Adrenal gland (tissue), 12 donors: ENCODE measurements around the gene HOXD4. TPM values are rescaled to one million over a fixed set of nuclear protein-coding genes. Genes with fewer than 3 reads are reported as not detected.

Source experiments
- DNase-seq, 7 donors: peaks; one replicate each; pipeline ENCODE4 v3.0.0-alpha.2; 2019 to 2020
- H3K27ac ChIP-seq, 5 donors: fragments of 200-600 bp; sonication (generic) in 4 of 5; 1 replicate in 3 of 5; 2 replicates in 2 of 5; pipeline versions ENCODE4 v1.5.1 to v1.8.0; 2016 to 2020; ENCODE audit warnings: mild to moderate bottlenecking in 1 of 5
- H3K27me3 ChIP-seq: fragments of 200-600 bp; 2 replicates; pipeline ENCODE4 v1.8.0; 2021
- H3K36me3 ChIP-seq, 2 donors: fragments of 200-600 bp; replicated peaks in 1 of 2; 1 replicate in 1 of 2; 2 replicates in 1 of 2; pipeline versions ENCODE4 v1.5.1 to v1.8.0; 2018 to 2022
- H3K4me1 ChIP-seq, 2 donors: fragments of 200-600 bp; replicated peaks in 1 of 2; 1 replicate in 1 of 2; 2 replicates in 1 of 2; pipeline versions ENCODE4 v1.5.1 to v1.8.0; 2018 to 2021
- H3K4me3 ChIP-seq, 4 donors: fragments of 200-600 bp; sonication (generic) in 3 of 4; one replicate each; pipeline ENCODE4 v1.5.1; 2016 to 2018
- H3K9me3 ChIP-seq, 3 donors: fragments of 200-600 bp; sonication (generic) in 1 of 3; replicated peaks in 1 of 3; 1 replicate in 2 of 3; 2 replicates in 1 of 3; pipeline versions ENCODE4 v1.5.1 to v1.8.0; 2016 to 2021
- CTCF ChIP-seq, 6 experiments: fragments of 450-650 bp in 4 of 6; fragments of 200-600 bp in 2 of 6; sonication (generic) in 1 of 6; IDR thresholded peaks; 1 replicate in 5 of 6; 2 replicates in 1 of 6; pipeline versions ENCODE4 v1.5.1 to v1.8.0; 2016 to 2021; ENCODE audit warnings: antibody characterized with exemption in 6 of 6, mild to moderate bottlenecking in 2 of 6, moderate library complexity in 1 of 6
- POLR2A ChIP-seq, 2 donors: fragments of 450-650 bp; IDR thresholded peaks; one replicate each; pipeline ENCODE4 v1.6.1; 2017; ENCODE audit warnings: antibody characterized with exemption in 2 of 2, mild to moderate bottlenecking in 2 of 2, moderate library complexity in 1 of 2
- WGBS, 4 donors: extraction: QIAGEN DNeasy Blood & Tissue Kit in 2 of 4; methylation state at CpG; one replicate each; pipeline versions ENCODE4 v1.1.5 to v1.1.7; 2013 to 2017; 5-methylcytosine and 5-hydroxymethylcytosine counted together
- intact Hi-C, 2 donors: fragments of 100-400 bp; cut with DNase I; formaldehyde crosslinking; loops; one replicate each; pipeline versions ENCODE4 v1.14.1 to v1.15.0; 2022 to 2023
- polyA plus RNA-seq, 3 donors: library from polyadenylated mRNA; stranded (reverse); fragments of 200-250 nt in 2 of 3; fragments of 350-450 nt in 1 of 3; fragmentation: Illumina TruSeq in 1 of 3; extraction: RNeasy Lipid Tissue Mini Kit (QIAGEN cat#74804) in 1 of 3; gene quantifications; one replicate each; pipeline ENCODE4 v1.2.3, GENCODE V29; 2013 to 2014
- total RNA-seq, 9 donors: library from RNA; depleted of rRNA in 4 of 9; stranded (reverse); fragments of >200 nt in 4 of 9; fragments of 120-200 nt in 1 of 9; fragmentation: NEBNext Ultra II Directional in 1 of 9; extraction: Animal tissue kit (Norgen Biotek cat#: 25700) in 1 of 9; gene quantifications; one replicate each; pipeline versions ENCODE4 v1.1.0 to v1.2.4, GENCODE V29; 2013 to 2023
- donor health status: healthy with polysubstance abuse.
- donor health status: Bipolar disorder and iron deficiency.
- donor health status: DM: yes; HTN: yes; CAD: no.
- donor health status: DM: no; HTN: no; CAD: no.
- donor health status: DM: no; HTN: no; CAD: no.
- donor health status: DM: yes; HTN: yes; CAD: no.

The HOXD4 gene
- total and polyA plus RNA-seq, 12 donors, result 1.9 to 38.5 (median 9.3) TPM

- no peak for TF ChIP-seq POLR2A (IDR thresholded peaks at IDR 0.05)
- TF ChIP-seq CTCF (IDR thresholded peaks at IDR 0.05), result no peak
Observed at GRCh38 chr2:176105730-176106580, 45.4 kb upstream of the HOXD4 start.

GRCh38 chr2:176106581-176107539, 44.5 kb upstream of the HOXD4 start, which contains the start of gene HOXD11:
Gene HOXD11 (plus strand): TSS chr2:176107280. CDS start chr2:176107356, 76 bp downstream.
- intact Hi-C loops, result no loop called here
- Histone ChIP-seq H3K4me1 (peaks cover 7 to 19% of the 10 kb centered on the region in 2 donors), H3K27me3 (peaks cover 96% of the 10 kb centered on the region), H3K9me3 (no peaks in the 10 kb centered on the region), H3K36me3 (no peaks in the 10 kb centered on the region), H3K4me3 (peak within 1 kb of the TSS in 1 of 4 donors; percentile 4), H3K27ac (no peak within 1 kb of the TSS)
- peak in 1 of 7 donors; percentile 46 for DNase-seq
- 4 to 5% (median 4%) methylated on average over 12 to 85 of the region's 85 CpGs for WGBS, 4 donors
- TF ChIP-seq POLR2A (IDR thresholded peaks at IDR 0.05) (no peak), CTCF (IDR thresholded peaks at IDR 0.05) (no peak)

More at GRCh38 chr2:176105730-176106580, 45.4 kb upstream of the HOXD4 start:
- no peaks in the 10 kb centered on the region for H3K36me3 ChIP-seq
- H3K27me3 ChIP-seq, result peaks cover 96% of the 10 kb centered on the region
- intact Hi-C loops, result no loop called here
- DNase-seq, result no peak
- peaks cover 7 to 19% of the 10 kb centered on the region in 2 donors for H3K4me1 ChIP-seq
- 29 to 42% (median 37%) methylated on average over 22 to 25 of the region's 25 CpGs for WGBS, 4 donors
- H3K4me3 ChIP-seq, result no peak overlapping the region
- H3K27ac ChIP-seq, result no peak overlapping the region
- no peaks in the 10 kb centered on the region for H3K9me3 ChIP-seq

GRCh38 chr2:176107731-176108181, 43.6 kb upstream of the HOXD4 start:
- 0 to 2% (median 2%) methylated on average over 3 to 59 of the region's 59 CpGs; no CpG with 5 or more reads in 1 of the 4 donors for WGBS, 4 donors
- peaks cover 7 to 19% of the 10 kb centered on the region in 2 donors for H3K4me1 ChIP-seq
- peak in 1 of 7 donors; percentile 12 for DNase-seq
- H3K27me3 ChIP-seq, result peaks cover 96% of the 10 kb centered on the region
- no peaks in the 10 kb centered on the region for H3K36me3 ChIP-seq
- no peak overlapping the region for H3K4me3 ChIP-seq
- TF ChIP-seq POLR2A (IDR thresholded peaks at IDR 0.05) (no peak), CTCF (IDR thresholded peaks at IDR 0.05) (no peak)
- intact Hi-C loops, result no loop called here
- no peaks in the 10 kb centered on the region for H3K9me3 ChIP-seq
- H3K27ac ChIP-seq, result no peak overlapping the region
